Colonic mucosa (tissue), 4 donors: ENCODE data around the gene SMC1B. TPM values are rescaled to one million over a fixed set of nuclear protein-coding genes. Genes with fewer than 3 reads are reported as not detected.

ENCODE experiments used
- DNase-seq: peaks from one replicate; pipeline ENCODE4 v3.0.0-alpha.2; 2020
- H3K27ac ChIP-seq: fragments of 200-600 bp; one replicate; pipeline ENCODE4 v1.8.0; 2021
- H3K27me3 ChIP-seq: fragments of 200-600 bp; one replicate; pipeline ENCODE4 v1.8.0; 2021
- H3K36me3 ChIP-seq: fragments of 200-600 bp; one replicate; pipeline ENCODE4 v1.8.0; 2021
- H3K4me1 ChIP-seq: fragments of 200-600 bp; one replicate; pipeline ENCODE4 v1.8.0; 2021; ENCODE audit warnings: mild to moderate bottlenecking
- H3K4me3 ChIP-seq: fragments of 200-600 bp; one replicate; pipeline ENCODE4 v1.8.0; 2021
- H3K9ac ChIP-seq, 2 donors: one replicate each; pipeline ENCODE4 v1.7.0; 2013; ENCODE audit warnings: control low read depth in 2 of 2, low read depth in 2 of 2, low read length in 2 of 2
- H3K9me3 ChIP-seq: fragments of 200-600 bp; one replicate; pipeline ENCODE4 v1.8.0; 2021
- intact Hi-C: fragments of 100-400 bp; cut with DNase I; formaldehyde crosslinking; loops from one replicate; pipeline ENCODE4 v1.14.1; 2022
- total RNA-seq, 2 donors: library from RNA; stranded (reverse); fragmentation: NEBNext Ultra II Directional in 1 of 2; extraction: Animal tissue kit (Norgen Biotek cat#: 25700) in 1 of 2; gene quantifications; one replicate each; pipeline ENCODE4 v1.2.1, GENCODE V29; 2021
- TF ChIP-seq, protein P1 (sequence below): fragments of 200-600 bp; IDR thresholded peaks from one replicate; pipeline ENCODE4 v1.8.0; 2022; ENCODE audit warnings: antibody characterized with exemption, mild to moderate bottlenecking
- donor health status: healthy.
- donor health status: DM: no; HTN: no; CAD: no.
- donor health status: DM: no; HTN: no; CAD: no.

SMC1B gene
- total RNA-seq, 2 donors from 2014 or later: 0.15 TPM; not detected in 1

DNA sequence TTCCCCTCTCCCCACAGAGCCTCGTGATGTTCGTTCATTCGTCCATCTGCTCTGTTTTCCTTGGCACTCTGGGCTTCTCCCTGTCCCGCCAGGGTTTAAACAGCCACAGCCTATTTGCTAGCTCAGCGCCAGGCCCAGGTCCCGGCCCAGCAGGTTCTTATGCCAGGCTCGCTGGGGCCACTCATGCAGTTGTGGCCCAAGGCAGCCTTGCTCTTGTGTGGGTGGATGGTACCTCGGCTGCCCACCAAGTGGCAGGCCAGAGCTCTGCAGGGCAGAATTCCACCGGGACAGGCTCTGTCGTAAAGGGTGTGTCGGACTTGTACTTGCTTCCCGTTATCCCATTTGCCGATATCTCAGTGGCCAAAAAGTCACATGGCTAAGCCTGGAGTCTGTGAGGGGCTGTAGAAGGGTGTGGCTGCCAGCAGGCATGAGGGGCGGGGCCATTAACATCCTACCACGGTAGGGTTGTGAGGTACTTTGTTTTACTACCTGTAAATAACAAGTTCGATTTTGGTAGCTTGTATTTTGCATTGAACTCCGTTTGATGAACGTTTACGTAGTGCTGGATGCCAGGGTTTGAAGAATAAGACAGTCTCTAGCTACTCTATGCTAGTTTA lies 95.7 kb downstream of the SMC1B start:
- H3K36me3 ChIP-seq: no peaks in the 10 kb centered on the region
- H3K9me3 ChIP-seq: no peaks in the 10 kb centered on the region
- H3K4me1 ChIP-seq: peaks cover 4% of the 10 kb centered on the region
- H3K27ac ChIP-seq: peak overlapping the region; percentile 73
- TF ChIP-seq, protein P1, sequence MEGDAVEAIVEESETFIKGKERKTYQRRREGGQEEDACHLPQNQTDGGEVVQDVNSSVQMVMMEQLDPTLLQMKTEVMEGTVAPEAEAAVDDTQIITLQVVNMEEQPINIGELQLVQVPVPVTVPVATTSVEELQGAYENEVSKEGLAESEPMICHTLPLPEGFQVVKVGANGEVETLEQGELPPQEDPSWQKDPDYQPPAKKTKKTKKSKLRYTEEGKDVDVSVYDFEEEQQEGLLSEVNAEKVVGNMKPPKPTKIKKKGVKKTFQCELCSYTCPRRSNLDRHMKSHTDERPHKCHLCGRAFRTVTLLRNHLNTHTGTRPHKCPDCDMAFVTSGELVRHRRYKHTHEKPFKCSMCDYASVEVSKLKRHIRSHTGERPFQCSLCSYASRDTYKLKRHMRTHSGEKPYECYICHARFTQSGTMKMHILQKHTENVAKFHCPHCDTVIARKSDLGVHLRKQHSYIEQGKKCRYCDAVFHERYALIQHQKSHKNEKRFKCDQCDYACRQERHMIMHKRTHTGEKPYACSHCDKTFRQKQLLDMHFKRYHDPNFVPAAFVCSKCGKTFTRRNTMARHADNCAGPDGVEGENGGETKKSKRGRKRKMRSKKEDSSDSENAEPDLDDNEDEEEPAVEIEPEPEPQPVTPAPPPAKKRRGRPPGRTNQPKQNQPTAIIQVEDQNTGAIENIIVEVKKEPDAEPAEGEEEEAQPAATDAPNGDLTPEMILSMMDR: peak; percentile 41
- DNase-seq: peak; percentile 75
- H3K9ac ChIP-seq: peak overlapping the region; percentile 27 to 57
- intact Hi-C loops: no loop called here
- no peaks in the 10 kb centered on the region for H3K27me3 ChIP-seq
- no peak overlapping the region for H3K4me3 ChIP-seq

DNA sequence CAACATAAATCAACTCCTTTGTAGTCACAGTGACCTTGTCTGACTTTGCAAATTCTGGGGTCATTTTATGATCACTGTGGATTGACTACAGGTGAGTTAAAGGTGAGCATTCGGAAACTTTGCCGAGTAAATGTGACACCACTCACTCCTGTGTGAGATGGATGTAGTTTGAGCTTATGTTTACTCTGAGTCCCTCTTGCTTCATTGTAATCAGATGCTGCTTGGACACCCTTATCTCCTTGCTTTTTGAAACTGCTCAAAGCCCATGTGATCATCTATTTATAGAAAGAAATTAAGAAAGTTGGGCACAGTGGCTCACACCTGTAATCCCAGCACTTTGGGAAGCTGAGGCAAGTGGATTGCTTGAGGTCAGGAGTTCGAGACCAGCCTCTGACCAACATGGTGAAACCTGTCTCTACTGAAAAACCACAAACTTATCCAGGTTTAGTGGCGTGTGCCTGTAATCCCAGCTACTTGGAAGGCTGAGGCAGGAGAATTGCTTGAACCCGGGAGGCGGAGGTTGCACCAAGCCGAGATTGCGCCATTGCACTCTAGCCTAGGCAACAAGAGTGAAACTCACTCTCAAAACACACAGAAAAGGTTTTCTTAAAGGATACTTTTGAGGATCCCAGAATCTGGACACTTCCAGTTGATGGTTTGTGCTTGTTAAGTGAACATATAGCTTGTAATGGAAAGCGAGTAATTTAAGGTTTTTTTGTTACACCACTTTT lies 96.4 kb downstream of the SMC1B start:
- no peaks in the 10 kb centered on the region for H3K27me3 ChIP-seq
- intact Hi-C loops: no loop called here
- H3K4me1 ChIP-seq: peaks cover 4% of the 10 kb centered on the region
- H3K9me3 ChIP-seq: no peaks in the 10 kb centered on the region
- TF ChIP-seq, protein P1: no peak
- peak overlapping the region in 1 of 2 donors; percentile 27 for H3K9ac ChIP-seq
- H3K36me3 ChIP-seq: no peaks in the 10 kb centered on the region
- peak overlapping the region; percentile 73 for H3K27ac ChIP-seq
- H3K4me3 ChIP-seq: no peak overlapping the region
- DNase-seq: no peak

DNA sequence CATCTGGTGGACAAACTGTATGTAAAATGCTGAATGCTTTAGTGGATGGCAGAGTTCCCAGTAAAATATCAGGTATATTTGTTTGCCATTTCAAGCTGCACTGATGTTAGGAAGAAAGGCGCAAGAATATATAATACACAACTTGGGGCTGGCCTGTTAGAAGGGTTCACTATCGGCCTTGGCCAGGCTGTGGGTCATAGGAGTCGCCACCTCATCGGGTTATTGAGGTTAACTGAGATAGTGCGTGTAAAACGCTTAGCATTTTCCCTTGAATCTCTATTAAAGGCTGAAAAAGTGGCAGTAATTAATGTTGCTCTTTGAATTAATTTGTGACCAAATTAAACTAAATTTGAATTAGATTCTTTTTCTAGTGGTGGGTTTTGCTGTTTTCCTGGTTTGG lies 98.6 kb downstream of the SMC1B start:
- H3K9me3 ChIP-seq: no peaks in the 10 kb centered on the region
- H3K4me1 ChIP-seq: peaks cover 4% of the 10 kb centered on the region
- intact Hi-C loops: no loop called here
- no peak overlapping the region for H3K27ac ChIP-seq
- DNase-seq: no peak
- H3K27me3 ChIP-seq: no peaks in the 10 kb centered on the region
- TF ChIP-seq, protein P1: no peak
- no peaks in the 10 kb centered on the region for H3K36me3 ChIP-seq
- H3K9ac ChIP-seq: no peak overlapping the region
- H3K4me3 ChIP-seq: no peak overlapping the region

DNA sequence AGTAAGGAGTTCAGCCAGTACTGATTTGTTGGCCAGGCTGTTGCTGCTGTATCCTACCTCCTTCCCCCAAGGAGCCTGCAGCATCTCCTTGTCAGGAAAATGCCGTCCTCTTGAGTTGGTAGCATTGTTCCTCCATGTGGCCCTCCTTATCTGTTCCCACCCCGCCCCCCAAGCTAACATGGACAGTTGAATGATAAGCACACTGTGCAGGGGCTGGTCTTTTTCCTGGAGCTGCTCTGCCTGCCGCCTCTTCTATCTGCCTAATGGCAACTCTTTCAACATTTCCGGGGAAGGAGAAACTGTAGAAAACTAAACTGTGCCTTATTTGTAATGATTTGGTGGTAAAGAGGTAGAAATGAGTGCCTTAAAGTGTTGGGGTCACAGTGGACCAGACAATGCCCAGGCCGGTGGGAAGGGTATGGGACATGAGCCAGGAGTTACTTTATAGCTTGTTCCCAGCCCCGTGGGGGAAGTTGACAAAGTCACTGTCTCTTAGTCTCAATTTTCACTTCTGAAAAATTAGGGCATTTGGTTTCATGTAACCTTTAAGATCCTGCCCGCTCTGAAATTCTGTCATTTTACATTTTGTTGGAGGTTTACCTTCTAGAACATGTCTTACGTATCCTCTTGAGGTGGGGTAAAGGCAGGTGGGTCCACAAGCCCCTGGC lies 99.2 kb downstream of the SMC1B start:
- Histone ChIP-seq H3K36me3 (no peaks in the 10 kb centered on the region), H3K27ac (peak overlapping the region; percentile 24), H3K4me1 (peaks cover 4% of the 10 kb centered on the region), H3K9ac (peak overlapping the region in 1 of 2 donors; percentile 8), H3K4me3 (no peak overlapping the region), H3K27me3 (no peaks in the 10 kb centered on the region), H3K9me3 (no peaks in the 10 kb centered on the region)
- TF ChIP-seq, protein P1: no peak
- intact Hi-C loops: no loop called here
- peak; percentile 53 for DNase-seq

DNA sequence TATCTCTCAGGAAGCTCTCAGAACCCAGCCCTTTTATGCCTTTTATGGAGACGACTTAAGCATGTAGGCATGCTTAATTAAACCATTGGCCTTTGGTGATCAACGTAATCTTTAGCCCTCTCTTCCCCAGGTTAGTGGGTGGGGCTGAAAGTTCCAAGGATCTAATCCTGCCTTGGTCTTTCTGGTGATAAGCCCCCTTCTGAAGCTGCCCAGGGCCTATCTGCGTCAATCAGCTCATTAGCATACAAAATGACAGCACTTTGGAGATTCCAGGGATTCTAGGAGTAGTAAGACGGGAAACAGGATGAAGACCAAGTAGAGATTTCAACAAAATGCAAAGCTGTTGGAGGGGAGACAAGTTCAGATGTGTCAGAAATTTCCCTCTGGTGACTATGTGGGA lies 100.5 kb downstream of the SMC1B start:
- H3K9me3 ChIP-seq: no peaks in the 10 kb centered on the region
- no peak overlapping the region for H3K27ac ChIP-seq
- no peaks in the 10 kb centered on the region for H3K36me3 ChIP-seq
- H3K9ac ChIP-seq: no peak overlapping the region
- no peaks in the 10 kb centered on the region for H3K27me3 ChIP-seq
- H3K4me3 ChIP-seq: no peak overlapping the region
- H3K4me1 ChIP-seq: peaks cover 4% of the 10 kb centered on the region
- no peak for DNase-seq
- intact Hi-C loops: no loop called here
- TF ChIP-seq, protein P1: no peak
